Spleen (tissue), 11 donors: ENCODE measurements around the gene TOP3B. TPM values are rescaled to one million over a fixed set of nuclear protein-coding genes. Genes with fewer than 3 reads are reported as not detected.

Experiments used
- DNase-seq: peaks from one replicate; pipeline ENCODE4 v3.0.0-alpha.2; 2020
- H3K27ac ChIP-seq, 8 donors: fragments of 200-600 bp; sonication (generic) in 7 of 8; 1 replicate in 4 of 8; 2 replicates in 4 of 8; pipeline versions ENCODE4 v1.5.0 to v1.8.0; 2016 to 2021; ENCODE audit warnings: inconsistent platforms in 4 of 8, mild to moderate bottlenecking in 4 of 8, moderate library complexity in 1 of 8
- H3K27me3 ChIP-seq, 7 donors: fragments of 200-600 bp; sonication (generic) in 6 of 7; replicated peaks in 1 of 7; 1 replicate in 4 of 7; 2 replicates in 3 of 7; pipeline versions ENCODE4 v1.5.0 to v1.8.0; 2016 to 2021; ENCODE audit warnings: inconsistent platforms in 3 of 7, mild to moderate bottlenecking in 1 of 7
- H3K36me3 ChIP-seq, 6 donors: fragments of 200-600 bp; sonication (generic) in 5 of 6; 1 replicate in 4 of 6; 2 replicates in 2 of 6; pipeline versions ENCODE4 v1.5.0 to v1.8.0; 2016 to 2021; ENCODE audit warnings: inconsistent platforms in 2 of 6
- H3K4me1 ChIP-seq, 6 donors: fragments of 200-600 bp; sonication (generic) in 5 of 6; 1 replicate in 3 of 6; 2 replicates in 3 of 6; pipeline versions ENCODE4 v1.5.0 to v1.8.0; 2016 to 2021; ENCODE audit warnings: inconsistent platforms in 3 of 6
- H3K4me3 ChIP-seq, 8 donors: fragments of 200-600 bp; sonication (generic) in 7 of 8; 1 replicate in 4 of 8; 2 replicates in 4 of 8; pipeline versions ENCODE4 v1.5.0 to v1.8.0; 2016 to 2021; ENCODE audit warnings: inconsistent platforms in 4 of 8, mild to moderate bottlenecking in 4 of 8, moderate library complexity in 2 of 8
- H3K9me3 ChIP-seq, 8 donors: fragments of 200-600 bp; sonication (generic) in 7 of 8; 1 replicate in 4 of 8; 2 replicates in 4 of 8; pipeline versions ENCODE4 v1.5.0 to v1.8.0; 2016 to 2021; ENCODE audit warnings: inconsistent platforms in 4 of 8
- CTCF ChIP-seq, 11 experiments: fragments of 200-600 bp in 7 of 11; fragments of 450-650 bp in 4 of 11; sonication (generic) in 4 of 11; IDR thresholded peaks in 8 of 11; conservative IDR thresholded peaks in 3 of 11; 1 replicate in 7 of 11; 2 replicates in 4 of 11; pipeline versions ENCODE4 v1.4.0 to v1.8.0; 2016 to 2021; ENCODE audit warnings: antibody characterized with exemption in 11 of 11, inconsistent platforms in 4 of 11, mild to moderate bottlenecking in 1 of 11
- POLR2A ChIP-seq, 3 donors: fragments of 450-650 bp; IDR thresholded peaks; one replicate each; pipeline ENCODE4 v1.5.1; 2017; ENCODE audit warnings: antibody characterized with exemption in 3 of 3, mild to moderate bottlenecking in 1 of 3
- POLR2AphosphoS5 ChIP-seq, 3 donors: sonication (generic); formaldehyde crosslinking; IDR thresholded peaks; one replicate each; pipeline ENCODE4 v1.5.1; 2017; ENCODE audit warnings: antibody characterized with exemption in 3 of 3
- WGBS, 5 donors: extraction: QIAGEN DNeasy Blood & Tissue Kit in 3 of 5; methylation state at CpG; one replicate each; pipeline versions ENCODE4 v1.1.5 to v1.1.7; 2013 to 2018; 5-methylcytosine and 5-hydroxymethylcytosine counted together
- intact Hi-C: fragments of 100-400 bp; cut with DNase I; formaldehyde crosslinking; loops from one replicate; pipeline ENCODE4 v1.15.0; 2023; ENCODE audit warnings: low total_unique reads
- polyA plus RNA-seq, 3 donors: library from polyadenylated mRNA; stranded (reverse); fragments of 200-250 nt; gene quantifications; one replicate each; pipeline ENCODE4 v1.2.1, GENCODE V29; 2013
- total RNA-seq, 7 donors: library from RNA; depleted of rRNA in 3 of 7; stranded (reverse); fragments of >200 nt in 3 of 7; fragmentation: NEBNext Ultra II Directional in 4 of 7; extraction: Animal tissue kit (Norgen Biotek cat#: 25700) in 4 of 7; gene quantifications; one replicate each; pipeline versions ENCODE4 v1.1.0 to v1.2.1, GENCODE V29; 2016 to 2021
- donor health status: healthy with polysubstance abuse.
- donor health status: DM: no; HTN: no; CAD: no; lungs with moderate emphysema.
- donor health status: DM: no; HTN: no; CAD: no.
- donor health status: Bipolar disorder and iron deficiency.
- donor health status: healthy.
- donor health status: DM: no; HTN: no; CAD: no.
- donor health status: DM: yes; HTN: yes; CAD: no.

TOP3B gene
- total and polyA plus RNA-seq, 10 donors = 12.6 to 66.4 (median 46.7) TPM

DNA sequence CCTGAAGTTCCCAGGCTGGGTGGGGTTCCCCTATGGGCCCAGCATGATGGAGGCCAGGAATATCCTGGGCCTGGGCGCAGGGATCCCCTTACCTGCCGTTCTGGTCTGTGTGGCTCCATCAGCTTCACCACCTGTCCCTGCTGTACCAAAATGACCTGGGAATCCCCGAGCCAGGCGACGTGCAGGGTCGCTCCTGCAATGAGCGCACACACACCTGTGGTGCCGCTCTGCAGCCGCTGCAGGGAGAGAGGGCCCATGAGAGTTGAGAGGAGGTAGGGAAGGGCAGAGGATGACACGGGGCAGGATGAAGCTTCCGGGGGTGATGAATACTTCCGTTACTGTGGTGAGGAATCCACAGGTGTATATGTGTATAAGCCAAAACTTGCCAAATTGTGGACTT, 51.5 kb downstream of the TOP3B start:
- Histone ChIP-seq H3K4me1 (peaks cover 7 to 41% (median 22%) of the 10 kb centered on the region in 6 donors), H3K9me3 (no peaks in the 10 kb centered on the region), H3K27me3 (no peaks in the 10 kb centered on the region), H3K27ac (no peak overlapping the region), H3K4me3 (no peak overlapping the region), H3K36me3 (peaks cover 0 to 99% (median 67%) of the 10 kb centered on the region in 6 donors)
- DNase-seq = no peak
- TF ChIP-seq POLR2A (IDR thresholded peaks at IDR 0.05) (no peak), POLR2AphosphoS5 (IDR thresholded peaks at IDR 0.05) (no peak), CTCF (IDR thresholded peaks at IDR 0.05 in 8 of 11, conservative IDR thresholded peaks at IDR 0.05 in 3 of 11) (no peak)
- intact Hi-C loops = no loop called here
- 84 to 93% (median 92%) methylated on average over 10 to 12 of the region's 12 CpGs for WGBS, 5 donors

DNA sequence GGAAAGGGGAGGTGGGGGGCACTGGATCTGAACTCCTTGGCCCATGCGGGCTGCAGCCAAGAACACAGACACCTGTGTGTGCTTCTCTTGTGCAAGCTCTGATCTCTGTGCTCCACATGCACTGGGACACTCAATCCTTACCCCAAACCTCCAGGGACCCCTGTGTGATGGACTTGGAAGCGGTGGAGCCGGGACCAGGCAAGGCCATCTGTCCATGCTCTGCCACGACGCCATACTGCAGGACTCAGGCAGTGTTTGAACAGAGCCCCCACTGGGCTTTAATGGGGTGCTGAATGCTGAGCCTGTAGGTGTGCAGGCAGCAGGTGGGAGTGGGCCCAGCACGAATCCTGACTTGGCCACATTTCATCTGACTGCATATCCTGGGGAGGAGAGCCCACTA, 53.3 kb downstream of the TOP3B start:
- Histone ChIP-seq H3K27me3 (no peaks in the 10 kb centered on the region), H3K27ac (peak overlapping the region in 1 of 8 donors; percentile 27), H3K36me3 (peaks cover 0 to 100% (median 72%) of the 10 kb centered on the region in 6 donors), H3K9me3 (no peaks in the 10 kb centered on the region), H3K4me1 (peaks cover 0 to 24% (median 10%) of the 10 kb centered on the region in 6 donors), H3K4me3 (no peak overlapping the region)
- DNase-seq = no peak
- TF ChIP-seq CTCF (IDR thresholded peaks at IDR 0.05 in 8 of 11, conservative IDR thresholded peaks at IDR 0.05 in 3 of 11) (no peak), POLR2A (IDR thresholded peaks at IDR 0.05) (no peak), POLR2AphosphoS5 (IDR thresholded peaks at IDR 0.05) (no peak)
- WGBS, 5 donors = 90 to 100% (median 92%) methylated on average over 3 to 6 of the region's 6 CpGs
- intact Hi-C loops = no loop called here

DNA sequence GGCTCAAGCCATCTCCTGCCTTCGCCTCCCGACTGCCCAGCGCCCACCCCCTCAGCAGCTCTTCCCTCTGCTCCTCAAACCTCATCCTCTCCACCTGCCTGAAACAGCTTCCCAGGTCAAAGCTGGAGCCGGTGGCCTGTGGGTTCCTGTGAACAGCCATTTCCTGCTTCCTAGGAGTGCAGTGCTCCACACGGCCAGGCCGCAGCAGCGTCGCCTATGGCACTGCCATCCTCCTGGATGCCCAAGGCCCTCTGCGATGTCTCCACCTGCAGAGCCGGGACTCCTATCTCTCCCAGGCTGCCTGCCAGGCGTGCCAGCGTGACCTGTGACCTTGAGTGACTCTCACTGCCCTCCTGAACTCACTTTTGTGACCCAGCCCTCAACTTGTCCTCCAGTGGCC, 54.5 kb downstream of the TOP3B start:
- intact Hi-C loops = no loop called here
- peak overlapping the region in 2 of 8 donors; percentile 6 to 21 for H3K27ac ChIP-seq
- no peaks in the 10 kb centered on the region for H3K27me3 ChIP-seq
- H3K4me1 ChIP-seq = peaks cover 0 to 16% (median 6%) of the 10 kb centered on the region in 6 donors
- peaks cover 0 to 100% (median 65%) of the 10 kb centered on the region in 6 donors for H3K36me3 ChIP-seq
- DNase-seq = peak; percentile 67
- no peaks in the 10 kb centered on the region for H3K9me3 ChIP-seq
- WGBS, 5 donors = 67 to 79% (median 76%) methylated on average over 12 of the region's 12 CpGs
- no peak overlapping the region for H3K4me3 ChIP-seq
- TF ChIP-seq CTCF (IDR thresholded peaks at IDR 0.05 in 8 of 11, conservative IDR thresholded peaks at IDR 0.05 in 3 of 11) = no peak
- no peak for TF ChIP-seq POLR2A (IDR thresholded peaks at IDR 0.05)
- TF ChIP-seq POLR2AphosphoS5 (IDR thresholded peaks at IDR 0.05) = peak; percentile 10 to 55 (median 36)

DNA sequence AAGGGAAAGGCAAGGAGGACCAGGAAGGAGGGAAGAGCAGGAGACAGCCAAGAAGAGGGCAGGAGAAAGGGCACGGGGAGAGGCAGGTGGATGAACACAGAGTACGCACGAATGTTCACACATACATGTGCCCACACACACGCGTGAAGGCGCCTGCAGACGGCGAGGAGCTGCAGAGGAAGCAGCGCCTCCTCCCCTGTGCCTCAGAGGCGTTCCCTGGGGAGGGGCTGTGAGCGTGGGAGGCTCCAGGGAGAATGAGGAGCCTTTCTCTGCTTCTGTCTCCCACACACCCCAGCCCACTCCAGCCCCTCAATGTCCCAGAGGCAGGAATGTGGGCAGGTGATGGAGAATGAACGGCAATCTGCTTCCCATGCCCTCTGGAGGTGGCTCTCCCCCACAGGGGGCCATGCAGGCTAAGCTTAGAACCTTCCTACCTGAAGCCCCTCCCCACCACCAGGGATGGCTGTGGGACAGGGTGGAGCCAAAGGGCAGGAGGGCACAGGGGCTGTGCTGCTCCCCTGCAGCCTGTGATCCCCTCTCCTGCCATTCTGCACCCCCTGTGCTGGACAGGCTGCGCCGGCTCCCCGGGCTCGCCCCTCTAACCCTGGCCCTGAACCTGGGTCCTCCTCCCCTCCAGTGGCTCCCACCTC, 55.3 kb downstream of the TOP3B start:
- DNase-seq = peak; percentile 70
- Histone ChIP-seq H3K4me3 (no peak overlapping the region), H3K4me1 (peaks cover 0 to 16% (median 6%) of the 10 kb centered on the region in 6 donors), H3K27ac (peak overlapping the region in 1 of 8 donors; percentile 17), H3K27me3 (no peaks in the 10 kb centered on the region), H3K36me3 (peaks cover 0 to 100% (median 61%) of the 10 kb centered on the region in 6 donors), H3K9me3 (no peaks in the 10 kb centered on the region)
- WGBS, 5 donors = 64 to 83% (median 68%) methylated on average over 15 to 16 of the region's 16 CpGs
- TF ChIP-seq POLR2AphosphoS5 (IDR thresholded peaks at IDR 0.05) = peak in 1 of 3 donors; percentile 38
- no peak for TF ChIP-seq POLR2A (IDR thresholded peaks at IDR 0.05)
- no peak for TF ChIP-seq CTCF (IDR thresholded peaks at IDR 0.05 in 8 of 11, conservative IDR thresholded peaks at IDR 0.05 in 3 of 11)
- intact Hi-C loops = no loop called here
